Heart left ventricle (tissue), 16 donors: Measurements from ENCODE around the gene VASH2. TPM values are rescaled to one million over a fixed set of nuclear protein-coding genes. Genes with fewer than 3 reads are reported as not detected.
A peak's percentile ranks its signal among the peaks of the same experiment; 100 is the strongest.

Source experiments
- ATAC-seq, 4 donors: fragments of 200-7000 bp; cut with Tn5 transposase; one replicate each; pipeline ENCODE4 v1.9.1; 2020 to 2022; ENCODE audit warnings: moderate library complexity in 4 of 4, mild to moderate bottlenecking in 3 of 4, moderate number of reproducible peaks in 1 of 4
- DNase-seq, 5 donors: peaks; one replicate each; pipeline ENCODE4 v3.0.0-alpha.2; 2020
- H3K27ac ChIP-seq, 12 donors: fragments of 200-600 bp; sonication (generic) in 4 of 12; one replicate each; pipeline versions ENCODE4 v1.5.0 to v1.8.0; 2016 to 2022; ENCODE audit warnings: mild to moderate bottlenecking in 2 of 12
- H3K27me3 ChIP-seq, 9 donors: fragments of 200-600 bp; sonication (generic) in 2 of 9; one replicate each; pipeline versions ENCODE4 v1.5.1 to v1.8.0; 2016 to 2022; ENCODE audit warnings: mild to moderate bottlenecking in 3 of 9
- H3K36me3 ChIP-seq, 9 donors: fragments of 200-600 bp; sonication (generic) in 2 of 9; one replicate each; pipeline versions ENCODE4 v1.5.0 to v1.8.0; 2018 to 2022; ENCODE audit warnings: mild to moderate bottlenecking in 2 of 9
- H3K4me1 ChIP-seq, 12 donors: fragments of 200-600 bp; sonication (generic) in 4 of 12; one replicate each; pipeline versions ENCODE4 v1.5.0 to v1.8.0; 2016 to 2022; ENCODE audit warnings: mild to moderate bottlenecking in 3 of 12
- H3K4me3 ChIP-seq, 12 donors: fragments of 200-600 bp; sonication (generic) in 4 of 12; one replicate each; pipeline versions ENCODE4 v1.5.0 to v1.8.0; 2017 to 2022; ENCODE audit warnings: mild to moderate bottlenecking in 9 of 12, moderate library complexity in 4 of 12
- H3K9me3 ChIP-seq, 12 donors: fragments of 200-600 bp; sonication (generic) in 4 of 12; one replicate each; pipeline versions ENCODE4 v1.5.0 to v1.8.0; 2016 to 2022; ENCODE audit warnings: mild to moderate bottlenecking in 1 of 12
- CTCF ChIP-seq, 12 donors: fragments of 200-600 bp; sonication (generic) in 4 of 12; IDR thresholded peaks; one replicate each; pipeline versions ENCODE4 v1.5.0 to v1.8.0; 2018 to 2022; ENCODE audit warnings: antibody characterized with exemption in 12 of 12, mild to moderate bottlenecking in 5 of 12
- POLR2A ChIP-seq, 2 donors: fragments of 450-650 bp; IDR thresholded peaks; one replicate each; pipeline ENCODE4 v1.6.1; 2017; ENCODE audit warnings: antibody characterized with exemption in 2 of 2, mild to moderate bottlenecking in 2 of 2, moderate library complexity in 2 of 2
- WGBS, 4 donors: extraction: QIAGEN DNeasy Blood & Tissue Kit in 2 of 4; methylation state at CpG; one replicate each; pipeline versions ENCODE4 v1.1.5 to v1.1.7; 2013 to 2018; 5-methylcytosine and 5-hydroxymethylcytosine counted together
- intact Hi-C, 10 donors: fragments of 100-400 bp; cut with DNase I; formaldehyde crosslinking; loops; one replicate each; pipeline versions ENCODE4 v1.11.1 to v1.14.2; 2022
- polyA plus RNA-seq, 2 donors: library from polyadenylated mRNA; stranded (reverse); fragments of 200-250 nt; gene quantifications; one replicate each; pipeline ENCODE4 v1.2.3, GENCODE V29; 2013
- total RNA-seq, 9 donors: library from RNA; depleted of rRNA in 2 of 9; stranded (reverse); fragments of >200 nt in 2 of 9; fragmentation: NEBNext Ultra II Directional in 3 of 9; extraction: Animal tissue kit (Norgen Biotek cat#: 25700) in 3 of 9; gene quantifications; one replicate each; pipeline versions ENCODE4 v1.1.0 to v1.2.4, GENCODE V29; 2016 to 2023
- donor health status: ischemic (EF 13 %, LVEDD 7.1; RV severe dilation, severe dysfunction).
- donor health status: healthy with polysubstance abuse.
- donor health status: DM: no; HTN: yes; CAD: no.
- donor health status: DM: no; HTN: no; CAD: no.
- donor health status: ischemic (EF 25% LVEDD 6.9; RV normal size, moderate dysfunction).
- donor health status: ischemic (EF 25% LVEDD 5.7; RV mildly dilated, moderate dysfunction).
- donor health status: healthy.
- donor health status: DM: yes; HTN: yes; CAD: no.
- donor health status: ischemic (EF 35%, LVEDD 5.7; RV mildly dilated, moderate dysfunction).
- donor health status: nonischemic (EF 11% LVEDD 7.7; RV severe dilation, severe dysfunction).
- donor health status: DM: yes; HTN: yes; CAD: no.
- donor health status: PGD.
- donor health status: ischemic (EF 29% LVEDD 5.4; RV normal size, mild dysfunction).
- donor health status: nonischemic (EF 23%, LVEDD 6.1; RV moderate dilation, normal function).

Gene VASH2
- total and polyA plus RNA-seq, 11 donors, result 0.19 to 2.6 (median 0.53) TPM; not detected in 1

- Histone ChIP-seq H3K27me3 (no peaks in the 10 kb centered on the region), H3K27ac (no peak overlapping the region), H3K4me3 (no peak overlapping the region), H3K9me3 (no peaks in the 10 kb centered on the region), H3K36me3 (peaks cover 0 to 97% (median 74%) of the 10 kb centered on the region in 9 donors), H3K4me1 (peaks cover 0 to 6% (median 0%) of the 10 kb centered on the region in 12 donors)
- intact Hi-C loops, result loop anchor here in 9 of 10 donors (2.0 to 10.0 kb wide), 7 partner anchors 178 to 530 kb away; no protein-coding TSS in a partner anchor
- 89 to 94% (median 93%) methylated on average over 3 of the region's 3 CpGs for WGBS, 4 donors
- DNase-seq (no peak), ATAC-seq (no peak)
- TF ChIP-seq CTCF (IDR thresholded peaks at IDR 0.05) (no peak), POLR2A (IDR thresholded peaks at IDR 0.05) (no peak)
Observed at GRCh38 chr1:212994926-212995325, 44.6 kb downstream of the VASH2 start.

- no peak for DNase-seq
- ATAC-seq, result no peak
- TF ChIP-seq POLR2A (IDR thresholded peaks at IDR 0.05) (no peak), CTCF (IDR thresholded peaks at IDR 0.05) (no peak)
- Histone ChIP-seq H3K36me3 (peaks cover 3 to 100% (median 94%) of the 10 kb centered on the region in 9 donors), H3K27me3 (no peaks in the 10 kb centered on the region), H3K4me1 (no peaks in the 10 kb centered on the region), H3K27ac (no peak overlapping the region), H3K9me3 (no peaks in the 10 kb centered on the region), H3K4me3 (no peak overlapping the region)
- 93 to 96% (median 93%) methylated on average over 3 of the region's 3 CpGs for WGBS, 4 donors
- intact Hi-C loops, result loop anchor here in 3 of 10 donors (5.0 to 10.0 kb wide), 3 partner anchors 118 to 528 kb away; no protein-coding TSS in a partner anchor
Observed at GRCh38 chr1:213003256-213003655, 52.9 kb downstream of the VASH2 start.

GRCh38 chr1:213008564-213008963 lies 58.2 kb downstream of the VASH2 start:
- H3K4me1 ChIP-seq, result peaks cover 0 to 12% (median 0%) of the 10 kb centered on the region in 12 donors
- no peaks in the 10 kb centered on the region for H3K27me3 ChIP-seq
- no peak for TF ChIP-seq CTCF (IDR thresholded peaks at IDR 0.05)
- TF ChIP-seq POLR2A (IDR thresholded peaks at IDR 0.05), result no peak
- H3K36me3 ChIP-seq, result peaks cover 3 to 90% (median 78%) of the 10 kb centered on the region in 9 donors
- intact Hi-C loops, result loop anchor here in 2 of 10 donors (10.0 kb wide), 2 partner anchors 124 to 534 kb away; no protein-coding TSS in a partner anchor
- ATAC-seq (no peak), DNase-seq (no peak)
- 67 to 94% (median 90%) methylated on average over 2 of the region's 2 CpGs for WGBS, 4 donors
- no peak overlapping the region for H3K4me3 ChIP-seq
- no peak overlapping the region for H3K27ac ChIP-seq
- no peaks in the 10 kb centered on the region for H3K9me3 ChIP-seq

- H3K9me3 ChIP-seq, result no peaks in the 10 kb centered on the region
- H3K27me3 ChIP-seq, result no peaks in the 10 kb centered on the region
- TF ChIP-seq POLR2A (IDR thresholded peaks at IDR 0.05), result no peak
- TF ChIP-seq CTCF (IDR thresholded peaks at IDR 0.05), result no peak
- WGBS, 4 donors, result 15 to 22% (median 19%) methylated on average over 7 of the region's 7 CpGs
- DNase-seq (no peak), ATAC-seq (no peak)
- intact Hi-C loops, result loop anchor here in 1 of 10 donors (5.0 kb wide), 1 partner anchor 38 kb away; the partner anchor contains the start of gene RPS6KC1
- peaks cover 0 to 33% (median 23%) of the 10 kb centered on the region in 9 donors for H3K36me3 ChIP-seq
- H3K27ac ChIP-seq, result peak overlapping the region; percentile 66 to 98 (median 94)
- H3K4me1 ChIP-seq, result peaks cover 3 to 31% (median 11%) of the 10 kb centered on the region in 12 donors
- peak overlapping the region; percentile 67 to 97 (median 85) for H3K4me3 ChIP-seq
Observed at GRCh38 chr1:213014642-213015041, 64.3 kb downstream of the VASH2 start.
